GM21786 (cell line): ENCODE data around the gene SLC6A11.

ENCODE experiments used
- ATAC-seq: cut with Tn5 transposase; IDR thresholded peaks from one replicate; pipeline ENCODE4 v1.9.1; 2021; ENCODE audit not compliant: unreplicated experiment

The SLC6A11 gene

DNA sequence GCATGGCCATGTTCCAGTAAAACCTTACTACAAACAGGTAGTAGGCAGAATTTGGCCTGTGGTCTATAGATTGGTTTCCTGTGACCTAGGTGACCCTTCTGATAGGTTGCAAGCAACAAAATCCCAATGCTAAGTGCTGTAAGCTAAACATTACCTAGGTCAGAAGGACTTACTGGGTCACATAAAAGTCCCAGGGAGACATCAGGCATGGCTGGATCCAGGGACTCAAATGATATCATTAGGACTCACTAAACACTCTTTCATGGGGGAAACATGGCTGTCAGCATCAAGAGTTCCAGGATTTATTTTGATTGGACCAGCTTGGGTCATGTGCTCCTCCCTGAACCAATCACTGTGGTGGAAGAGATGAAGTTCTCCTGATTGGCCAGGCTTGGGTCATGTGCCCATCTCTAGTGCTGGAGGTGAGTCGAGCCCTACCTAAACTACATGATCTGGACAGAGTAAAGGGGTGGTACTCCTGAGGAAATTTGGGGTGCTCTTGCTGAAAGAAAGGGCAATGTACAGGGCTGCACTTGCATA is 159.7 kb downstream of the SLC6A11 start:
- ATAC-seq: no peak

DNA sequence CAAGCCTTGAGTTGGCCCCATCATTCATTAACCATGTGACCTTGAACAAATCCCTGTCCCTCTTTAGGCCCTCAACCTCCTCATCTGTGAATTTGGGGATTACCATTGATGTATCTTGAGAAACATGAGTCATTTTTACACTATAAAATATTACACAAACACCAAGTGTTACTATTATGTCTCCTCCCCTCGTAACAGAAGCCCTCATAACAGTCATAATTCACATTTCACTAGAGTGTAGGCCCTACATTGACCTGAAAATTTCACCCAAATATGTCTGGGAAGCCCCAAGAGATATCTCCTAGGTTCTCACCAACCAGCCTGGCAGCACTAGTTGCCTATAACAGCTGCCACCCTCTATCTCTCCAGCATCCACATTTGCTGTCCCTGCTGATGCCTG is 160.7 kb downstream of the SLC6A11 start:
- ATAC-seq: no peak

DNA sequence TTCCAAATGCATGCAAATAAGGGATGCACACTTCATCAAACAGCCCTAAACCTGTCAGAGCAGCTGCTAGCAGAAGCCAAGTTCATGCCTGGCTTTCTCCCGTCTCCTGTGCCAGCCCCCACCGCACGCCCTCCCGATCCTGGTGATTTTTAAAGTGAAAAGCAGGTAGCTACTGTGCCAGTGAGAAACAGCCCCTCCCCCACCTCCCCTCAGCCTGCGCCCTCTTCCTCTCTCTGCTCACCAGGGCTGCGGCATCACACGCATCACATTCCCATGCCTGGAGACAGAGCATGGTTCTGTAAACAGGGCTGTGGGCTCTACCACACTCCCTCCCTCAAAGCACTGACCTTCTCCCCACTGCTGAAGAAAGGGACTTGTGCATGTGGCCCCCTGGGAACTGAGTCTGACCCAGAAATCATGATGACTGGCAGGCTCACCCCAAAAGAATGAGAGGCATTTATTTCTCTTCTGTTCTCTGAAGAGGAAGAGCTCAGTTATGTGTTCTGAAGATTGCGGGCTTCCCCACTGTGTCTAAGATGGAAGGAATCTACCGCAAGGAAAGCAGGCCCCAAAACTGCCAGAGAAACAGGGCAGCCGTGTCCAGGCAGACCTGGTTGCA is 162.0 kb downstream of the SLC6A11 start:
- ATAC-seq: no peak

DNA sequence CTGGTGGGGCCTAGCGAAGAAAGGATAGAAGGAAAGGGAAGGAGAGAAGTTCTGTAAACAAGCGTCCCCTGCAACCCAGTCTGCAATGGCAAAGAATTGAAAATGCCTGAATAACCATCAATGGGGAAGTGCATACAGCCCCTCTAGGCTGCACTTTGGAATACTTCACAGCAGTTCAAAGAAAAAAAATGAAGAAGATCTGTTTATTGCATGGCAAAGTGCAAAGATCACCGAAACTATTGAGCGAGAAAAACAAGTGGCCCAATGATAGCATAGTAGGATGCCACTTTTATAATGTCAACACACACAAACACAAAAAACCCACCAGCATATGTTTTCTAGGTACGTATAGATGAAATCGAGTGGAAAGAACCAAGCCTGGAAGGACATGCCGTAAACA is 162.9 kb downstream of the SLC6A11 start:
- ATAC-seq: no peak

DNA sequence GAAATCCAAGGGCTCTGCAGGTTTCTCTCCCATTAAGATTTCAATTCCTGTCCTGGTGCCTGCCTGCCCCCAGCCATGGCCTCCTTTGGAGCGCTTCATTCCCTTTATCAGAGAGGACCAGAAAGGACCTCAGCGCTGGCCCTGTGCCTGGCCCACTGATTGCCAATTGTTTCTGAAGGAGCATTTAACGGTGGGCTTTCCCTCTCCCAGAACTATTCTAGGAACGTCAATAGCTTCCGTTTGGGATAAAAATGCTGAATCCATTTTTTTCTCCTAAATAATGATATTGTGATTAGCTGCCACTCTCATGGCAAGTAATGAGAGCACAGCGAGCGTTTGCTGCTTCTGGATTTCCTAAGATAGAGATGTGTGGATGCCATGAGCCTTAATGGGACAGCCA is 164.3 kb downstream of the SLC6A11 start:
- no peak for ATAC-seq

DNA sequence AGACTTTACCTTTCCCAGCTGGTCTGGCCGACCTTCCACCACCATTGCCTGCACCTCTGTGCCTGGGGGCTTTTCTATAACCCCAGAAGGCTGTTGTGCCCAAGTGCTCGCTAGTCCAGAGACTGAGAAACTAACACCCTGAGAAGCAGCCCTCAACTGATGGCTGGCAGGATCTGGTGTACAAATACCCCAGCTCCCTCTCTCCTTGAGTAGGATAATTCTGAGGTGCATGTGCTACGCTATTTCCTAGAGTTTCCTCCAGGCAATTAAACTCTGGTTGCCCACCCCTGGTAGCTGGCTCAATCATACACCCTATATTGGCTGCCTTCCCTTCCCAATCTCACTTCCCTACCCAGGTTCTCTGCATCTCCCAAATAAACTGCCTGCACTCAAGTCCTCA is 165.0 kb downstream of the SLC6A11 start:
- ATAC-seq: no peak

- no peak for ATAC-seq
These were observed 165.9 kb downstream of the SLC6A11 start for GRCh38 chr3:10981961-10982360.

DNA sequence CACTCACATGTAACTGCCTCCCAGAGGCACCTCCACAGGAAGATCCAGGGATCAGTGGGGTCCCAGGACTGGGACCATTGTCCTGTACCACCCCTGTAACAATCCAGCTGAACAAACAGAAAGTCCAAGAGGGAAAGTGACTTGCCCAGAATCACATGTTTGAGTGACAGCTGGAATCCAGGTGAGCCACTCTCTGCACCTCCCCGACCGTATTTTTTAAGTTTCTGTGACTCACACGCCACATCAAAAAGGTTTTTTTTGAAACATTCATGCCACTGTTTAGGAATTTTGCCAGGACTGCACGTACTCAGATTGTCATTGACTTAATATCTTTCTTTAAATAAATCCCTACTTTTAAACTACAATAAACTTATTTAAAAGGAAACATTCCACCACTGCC is 166.8 kb downstream of the SLC6A11 start:
- no peak for ATAC-seq

GRCh38 chr3:10983219-10983916 is 167.3 kb downstream of the SLC6A11 start:
- ATAC-seq: no peak

DNA sequence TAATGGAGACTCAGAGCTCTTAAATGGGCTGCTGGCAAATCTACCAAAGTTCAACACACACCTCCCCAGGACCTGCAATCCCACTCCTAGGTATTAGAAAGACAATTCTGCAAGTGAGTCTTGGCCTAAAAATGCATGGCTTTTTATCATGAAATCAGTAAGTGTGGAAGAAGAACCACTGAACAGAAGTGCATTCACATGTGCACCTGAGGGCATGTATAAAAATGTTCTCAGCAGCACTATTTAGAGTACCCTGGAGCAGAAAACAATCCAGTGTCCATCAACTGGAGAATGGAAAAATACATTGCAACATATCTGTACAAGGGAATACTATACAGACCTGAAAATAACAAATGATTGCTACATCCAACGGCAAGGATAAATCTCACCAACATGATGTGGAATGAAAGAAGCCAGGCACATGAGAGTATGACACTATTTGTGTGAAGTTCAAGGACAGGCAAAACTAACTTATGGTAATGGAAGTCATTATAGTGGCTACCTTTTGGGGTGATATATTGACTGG is 168.4 kb downstream of the SLC6A11 start:
- ATAC-seq: no peak

DNA sequence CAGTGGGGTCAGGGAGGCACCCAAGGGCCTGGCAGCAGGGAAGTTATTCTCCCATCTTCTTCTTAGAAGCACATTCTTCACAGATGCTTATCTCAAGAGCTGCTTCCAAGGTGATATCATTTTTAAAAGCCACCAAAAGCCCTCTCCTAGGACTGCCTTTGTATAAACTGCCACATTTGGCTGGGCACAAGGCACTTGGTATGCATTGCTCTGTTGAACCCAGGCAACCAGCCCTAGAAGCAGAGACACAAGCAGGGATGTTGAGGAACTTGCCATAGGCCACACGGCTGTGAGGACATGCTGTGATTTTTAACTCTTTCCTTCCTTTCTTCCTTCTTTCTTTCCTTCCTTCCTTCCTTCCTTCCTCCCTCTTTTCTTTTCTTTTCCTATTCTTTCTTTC is 169.2 kb downstream of the SLC6A11 start:
- ATAC-seq: no peak

- no peak for ATAC-seq
These were observed 170.6 kb downstream of the SLC6A11 start for GRCh38 chr3:10986592-10986991.

DNA sequence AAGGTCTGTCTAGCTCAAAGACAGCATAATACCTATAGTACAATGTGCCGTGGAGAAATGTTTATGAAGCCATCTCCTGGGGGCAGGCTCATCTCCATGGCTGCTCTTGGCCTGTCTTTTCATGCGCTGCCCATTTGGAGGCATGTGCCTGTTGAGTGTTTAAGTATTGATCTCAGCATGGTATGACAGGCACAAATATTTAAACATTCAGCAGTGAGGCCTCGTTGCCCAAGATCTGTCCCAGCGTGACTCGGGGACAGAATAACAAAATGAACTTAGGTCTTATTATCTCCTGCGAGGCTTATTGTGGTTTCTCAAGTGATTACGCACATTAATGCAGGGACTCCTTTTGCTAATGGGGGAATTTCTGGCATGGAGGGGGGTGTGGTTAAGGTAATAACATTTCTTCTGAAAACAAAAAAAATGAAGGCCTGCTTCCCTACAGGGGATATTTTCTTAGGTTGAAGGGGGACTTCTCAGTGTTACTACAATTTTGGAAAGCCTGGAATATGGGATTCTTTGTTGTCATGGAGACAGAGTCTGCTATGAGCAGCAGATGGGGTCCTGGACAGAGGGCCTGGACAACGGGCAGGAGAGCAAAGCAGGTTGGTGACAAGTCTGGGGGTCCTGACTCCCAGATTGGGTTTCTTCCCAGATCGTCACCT is 172.1 kb downstream of the SLC6A11 start:
- no peak for ATAC-seq

- no peak for ATAC-seq
These were observed 173.0 kb downstream of the SLC6A11 start for GRCh38 chr3:10988991-10989484.
